GM21515 (cell line): ENCODE data around the gene ATXN1.
"Not testable (repeated sequence)": the region's sequence is repeated elsewhere in the genome, so short reads cannot be mapped to it uniquely, and the experiment has no call there.

Experiments
- ATAC-seq: cut with Tn5 transposase; IDR thresholded peaks from one replicate; pipeline ENCODE4 v1.9.1; 2021; ENCODE audit not compliant: unreplicated experiment

The ATXN1 gene

GRCh38 chr6:16760516-16761470 is at the start of gene ATXN1:
Gene ATXN1 (minus strand): TSS chr6:16761460.
- no peak for ATAC-seq

GRCh38 chr6:16810411-16810810 is 49.2 kb upstream of the ATXN1 start:
- ATAC-seq = no peak

GRCh38 chr6:16809753-16810358 is 48.6 kb upstream of the ATXN1 start:
- ATAC-seq = no peak

GRCh38 chr6:16807956-16808355 is 46.7 kb upstream of the ATXN1 start:
- no peak for ATAC-seq

GRCh38 chr6:16806363-16806762 is 45.1 kb upstream of the ATXN1 start:
- ATAC-seq = no peak

GRCh38 chr6:16805243-16805950 is 44.1 kb upstream of the ATXN1 start:
- ATAC-seq = no peak

GRCh38 chr6:16804546-16805242 is 43.4 kb upstream of the ATXN1 start:
- no peak for ATAC-seq

GRCh38 chr6:16803294-16804200 is 42.3 kb upstream of the ATXN1 start:
- ATAC-seq = no peak

- ATAC-seq = no peak
Measured at GRCh38 chr6:16802071-16802470, 40.8 kb upstream of the ATXN1 start.

- no peak for ATAC-seq
Measured at GRCh38 chr6:16800942-16801341, 39.7 kb upstream of the ATXN1 start.

GRCh38 chr6:16800341-16800740 is 39.1 kb upstream of the ATXN1 start:
- ATAC-seq = no peak

- no peak for ATAC-seq
Measured at GRCh38 chr6:16799279-16800193, 38.3 kb upstream of the ATXN1 start.

- ATAC-seq = no peak
Measured at GRCh38 chr6:16793828-16794412, 32.7 kb upstream of the ATXN1 start.

- no peak for ATAC-seq
Measured at GRCh38 chr6:16789329-16790038, 28.2 kb upstream of the ATXN1 start.

GRCh38 chr6:16787128-16787682 is 25.9 kb upstream of the ATXN1 start:
- no peak for ATAC-seq

- ATAC-seq = no peak
Measured at GRCh38 chr6:16785496-16785895, 24.2 kb upstream of the ATXN1 start.

- not testable (repeated sequence) for ATAC-seq
Measured at GRCh38 chr6:16784957-16785356, 23.7 kb upstream of the ATXN1 start.
